GM12878 (cell line): ENCODE data around the gene HAO2. TPM values are rescaled to one million over a fixed set of nuclear protein-coding genes. Genes with fewer than 3 reads are reported as not detected.

Source experiments
- ATAC-seq: fragments of 200-7000 bp; cut with Tn5 transposase; 3 replicates; pipeline ENCODE4 v1.9.1; 2020; ENCODE audit warnings: mild to moderate bottlenecking, moderate library complexity
- BruUV-seq: library from RNA; stranded (reverse); fragments of 400-500 nt; replicated peaks from 2 replicates; lab custom pipeline; 2021; lab: Mats Ljungman, UMichigan
- CTCF ChIA-PET: fragments of 300-600 bp; sonication (Branson Sonifier 250); formaldehyde crosslinking; extraction: SDS; loops from one replicate; lab custom pipeline; 2021; ENCODE audit warnings: inconsistent platforms; lab: Yijun Ruan, JAX
- POLR2A ChIA-PET: fragments of 350-600 bp; formaldehyde crosslinking; extraction: SDS; loops from one replicate; lab custom pipeline; 2021; ENCODE audit warnings: inconsistent platforms; lab: Charles Lee
- RAD21 ChIA-PET: fragments of 300-600 bp; sonication (Branson Sonifier 250); formaldehyde crosslinking; loops from one replicate; lab custom pipeline; 2023; ENCODE audit warnings: antibody characterized with exemption; ENCODE audit not compliant: unreplicated experiment; lab: Charles Lee
- SMC1A ChIA-PET: fragments of 300-600 bp; sonication (Branson Sonifier 250); formaldehyde crosslinking; loops from one replicate; lab custom pipeline; 2023; ENCODE audit not compliant: unreplicated experiment, uncharacterized antibody; lab: Charles Lee
- DNase-seq: peaks from one replicate; pipeline ENCODE4 v3.0.0-alpha.2; 2011; ENCODE audit warnings: low read depth, low spot score
- FAIRE-seq: peaks from 3 replicates; lab custom pipeline; 2011; peaks lifted over from hg19 to GRCh38; lab: Jason Lieb, UNC
- H2AFZ ChIP-seq: 2 replicates; pipeline ENCODE4 v1.6.0; 2011; ENCODE audit warnings: low read depth, low read length, control low read depth; ENCODE audit not compliant: control insufficient read depth
- H3K27ac ChIP-seq: 2 replicates; pipeline ENCODE4 v1.5.1; 2011; ENCODE audit warnings: control low read depth; ENCODE audit not compliant: control insufficient read depth, insufficient read depth
- H3K27me3 ChIP-seq, 2 experiments: replicated peaks in 1 of 2; 2 replicates each; pipeline versions ENCODE4 v1.6.0 to v1.6.1; 2011; ENCODE audit warnings: low read length in 1 of 2; ENCODE audit not compliant: control insufficient read depth in 2 of 2, insufficient read depth in 2 of 2
- H3K36me3 ChIP-seq, 2 experiments: 2 replicates each; pipeline ENCODE4 v1.5.1; 2011; ENCODE audit warnings: low read length in 1 of 2; ENCODE audit not compliant: control insufficient read depth in 2 of 2, insufficient read depth in 2 of 2
- H3K4me1 ChIP-seq: 2 replicates; pipeline ENCODE4 v1.6.1; 2011; ENCODE audit warnings: mild to moderate bottlenecking, low read length, moderate library complexity, mixed read lengths; ENCODE audit not compliant: control insufficient read depth, insufficient read depth
- H3K4me2 ChIP-seq: 2 replicates; pipeline ENCODE4 v1.6.0; 2011; ENCODE audit warnings: control low read depth; ENCODE audit not compliant: control insufficient read depth, insufficient read depth
- H3K4me3 ChIP-seq: fragments of 200-600 bp; sonication (generic); 2 replicates; pipeline ENCODE4 v1.5.1; 2016
- H3K79me2 ChIP-seq: 2 replicates; pipeline ENCODE4 v1.6.0; 2011; ENCODE audit warnings: low read length; ENCODE audit not compliant: control insufficient read depth, insufficient read depth
- H3K9ac ChIP-seq: 2 replicates; pipeline ENCODE4 v1.8.0; 2011; ENCODE audit warnings: low read length, control low read depth, mixed read lengths; ENCODE audit not compliant: control insufficient read depth, insufficient read depth
- H3K9me3 ChIP-seq: replicated peaks from 3 replicates; pipeline ENCODE4 v1.5.1; 2011; ENCODE audit warnings: mild to moderate bottlenecking, low read length; ENCODE audit not compliant: control insufficient read depth, insufficient read depth
- H4K20me1 ChIP-seq: 2 replicates; pipeline ENCODE4 v1.6.0; 2011; ENCODE audit not compliant: control insufficient read depth, insufficient read depth
- CBFB ChIP-seq: IDR thresholded peaks from 2 replicates; pipeline ENCODE4 v1.6.1; 2016; ENCODE audit warnings: antibody characterized with exemption, low read depth
- CBX5 ChIP-seq: sonication (generic); IDR thresholded peaks from 2 replicates; pipeline ENCODE4 v1.6.1; 2016; ENCODE audit warnings: low read depth, moderate library complexity, mild to moderate bottlenecking, inconsistent platforms
- CREM ChIP-seq: IDR thresholded peaks from 2 replicates; pipeline ENCODE4 v1.6.1; 2014; ENCODE audit warnings: antibody characterized with exemption, low read depth
- GABPA ChIP-seq: IDR thresholded peaks from 2 replicates; pipeline ENCODE4 v1.6.1; 2014; ENCODE audit warnings: antibody characterized with exemption, low read depth, mild to moderate bottlenecking, inconsistent platforms
- IKZF1 ChIP-seq: fragments of 450-650 bp; conservative IDR thresholded peaks from 2 replicates; pipeline ENCODE4 v1.6.1; 2017; ENCODE audit warnings: antibody characterized with exemption, mild to moderate bottlenecking
- NR2C1 ChIP-seq: fragments of 450-650 bp; IDR thresholded peaks from 2 replicates; pipeline ENCODE4 v1.6.1; 2017; ENCODE audit warnings: antibody characterized with exemption, mild to moderate bottlenecking, moderate library complexity
- NRF1 ChIP-seq: conservative IDR thresholded peaks from 2 replicates; pipeline ENCODE4 v1.6.1; 2011; ENCODE audit warnings: mild to moderate bottlenecking, low read depth, low read length, improper control_type of control experiment
- POU2F2 ChIP-seq: IDR thresholded peaks from 3 replicates; pipeline ENCODE4 v1.6.1; 2011; ENCODE audit warnings: low read depth, mild to moderate bottlenecking, low read length, borderline replicate concordance
- RELB ChIP-seq: fragments of 450-650 bp; IDR thresholded peaks from 2 replicates; pipeline ENCODE4 v1.6.1; 2017; ENCODE audit warnings: low read depth, mild to moderate bottlenecking, moderate library complexity
- SMAD1 ChIP-seq: fragments of 450-650 bp; IDR thresholded peaks from 2 replicates; pipeline ENCODE4 v1.6.1; 2018; ENCODE audit warnings: mild to moderate bottlenecking, low read depth; ENCODE audit not compliant: partially characterized antibody
- SUZ12 ChIP-seq: fragments of 200-600 bp; sonication (generic); IDR thresholded peaks from one replicate; pipeline ENCODE4 v1.6.1; 2018; ENCODE audit warnings: antibody characterized with exemption, mild to moderate bottlenecking; ENCODE audit not compliant: unreplicated experiment
- ZBTB11 ChIP-seq: fragments of 450-650 bp; formaldehyde crosslinking; IDR thresholded peaks from 2 replicates; pipeline ENCODE4 v1.5.0; 2022; ENCODE audit warnings: mild to moderate bottlenecking, missing genetic modification characterization
- ZNF24 ChIP-seq: fragments of 450-650 bp; IDR thresholded peaks from 2 replicates; pipeline ENCODE4 v1.6.1; 2017; ENCODE audit warnings: antibody characterized with exemption, mild to moderate bottlenecking
- ZNF274 ChIP-seq: IDR thresholded peaks from one replicate; pipeline ENCODE4 v1.8.0; 2011; ENCODE audit not compliant: insufficient read length, insufficient read depth
- ZNF622 ChIP-seq: fragments of 450-650 bp; IDR thresholded peaks from 2 replicates; pipeline ENCODE4 v1.6.1; 2017; ENCODE audit warnings: mild to moderate bottlenecking, inconsistent platforms
- ZZZ3 ChIP-seq: IDR thresholded peaks from 2 replicates; pipeline ENCODE4 v1.6.1; 2011; ENCODE audit warnings: low read depth; ENCODE audit not compliant: control insufficient read depth, insufficient read length
- WGBS: methylation state at CpG from one replicate; pipeline ENCODE4 v1.1.6; 2016; ENCODE audit warnings: low lambda C conversion rate; ENCODE audit not compliant: insufficient replicate concordance, insufficient coverage; ENCODE audit errors: missing lambda C conversion rate; 5-methylcytosine and 5-hydroxymethylcytosine counted together
- in situ Hi-C: fragments of 300-500 bp; cut with MboI; formaldehyde crosslinking; loops from 9 replicates; pipeline ENCODE4 v1.14.3; 2018; ENCODE audit warnings: mixed read lengths
- intact Hi-C: fragments of 100-400 bp; cut with micrococcal nuclease; formaldehyde crosslinking; loops from one replicate; pipeline ENCODE4 v1.14.2; 2022; ENCODE audit not compliant: unreplicated experiment
- polyA plus RNA-seq, 11 experiments: library from polyadenylated mRNA; depleted of rRNA in 4 of 11; unstranded in 6 of 11; stranded (reverse) in 5 of 11; fragments of >200 nt; fragmentation: Nextera tagmentation in 4 of 11; fragmentation: Illumina TruSeq in 1 of 11; extraction: Ambion mirVana in 4 of 11; extraction: Trizol in 1 of 11; gene quantifications; 1 replicate in 1 of 11; 2 replicates in 10 of 11; pipeline versions ENCODE4 v1.2.1 to v1.2.3, GENCODE V29; 2011 to 2016; ENCODE audit warnings: inconsistent platforms in 2 of 11, missing spikeins in 2 of 11, low read depth in 1 of 11
- total RNA-seq, 4 experiments: library from RNA; depleted of rRNA in 3 of 4; stranded (reverse); fragments of >200 nt in 3 of 4; fragmentation: Illumina TruSeq in 1 of 4; extraction: Trizol in 1 of 4; gene quantifications; 2 replicates each; pipeline versions ENCODE4 v1.2.1 to v1.2.3, GENCODE V29; 2013 to 2021

The HAO2 gene
- total and polyA plus RNA-seq, 10 of the 15 experiments (the other 5 are each of a cell fraction or from before 2014, with no cell fraction given), result not detected

GRCh38 chr1:119387858-119388257, 19.3 kb downstream of the HAO2 start:
- H3K4me1 ChIP-seq, result no peaks in the 10 kb centered on the region
- no peak for DNase-seq
- no peaks in the 10 kb centered on the region for H3K36me3 ChIP-seq
- in situ Hi-C loops, result no loop called here
- H3K79me2 ChIP-seq, result no peaks in the 10 kb centered on the region
- peak; percentile 44 for FAIRE-seq
- H4K20me1 ChIP-seq, result no peaks in the 10 kb centered on the region
- 0% methylated on average over 3 of the region's 3 CpGs for WGBS
- BruUV-seq, result no TSS peak
- no peak overlapping the region for H3K4me2 ChIP-seq
- no peak for ATAC-seq
- no peak for TF ChIP-seq NRF1
- no peak for TF ChIP-seq GABPA
- TF ChIP-seq CBX5, result no peak
- TF ChIP-seq RELB, result no peak
- TF ChIP-seq IKZF1, result no peak
- TF ChIP-seq CREM, result no peak
- TF ChIP-seq ZNF24, result no peak
- no peak for TF ChIP-seq ZNF274
- TF ChIP-seq SMAD1, result no peak
- TF ChIP-seq POU2F2, result no peak
- TF ChIP-seq NR2C1, result no peak
- TF ChIP-seq ZBTB11 (CRISPR knock-in tag), result no peak
- TF ChIP-seq CBFB, result no peak
- TF ChIP-seq ZZZ3, result no peak
- no peak for TF ChIP-seq ZNF622
- no peak for TF ChIP-seq SUZ12
- intact Hi-C loops, result no loop called here
- ChIA-PET SMC1A (no interaction called here), RAD21 (interaction anchor here (1.0 kb wide), 1 partner anchor 15 kb away, joined by 3 read pairs; no protein-coding TSS in a partner anchor), POLR2A (no interaction called here), CTCF (no interaction called here)
- H3K4me3 ChIP-seq, result no peak overlapping the region
- peaks cover 0 to 3% of the 10 kb centered on the region in 2 experiments; a peak in 2 of 4 replicates for H3K27me3 ChIP-seq
- no peak overlapping the region for H2AFZ ChIP-seq
- no peak overlapping the region for H3K27ac ChIP-seq
- H3K9ac ChIP-seq, result no peak overlapping the region
- H3K9me3 ChIP-seq, result no peaks in the 10 kb centered on the region
